ENCODE measurements around the gene LCOR.

Gene LCOR

DNA sequence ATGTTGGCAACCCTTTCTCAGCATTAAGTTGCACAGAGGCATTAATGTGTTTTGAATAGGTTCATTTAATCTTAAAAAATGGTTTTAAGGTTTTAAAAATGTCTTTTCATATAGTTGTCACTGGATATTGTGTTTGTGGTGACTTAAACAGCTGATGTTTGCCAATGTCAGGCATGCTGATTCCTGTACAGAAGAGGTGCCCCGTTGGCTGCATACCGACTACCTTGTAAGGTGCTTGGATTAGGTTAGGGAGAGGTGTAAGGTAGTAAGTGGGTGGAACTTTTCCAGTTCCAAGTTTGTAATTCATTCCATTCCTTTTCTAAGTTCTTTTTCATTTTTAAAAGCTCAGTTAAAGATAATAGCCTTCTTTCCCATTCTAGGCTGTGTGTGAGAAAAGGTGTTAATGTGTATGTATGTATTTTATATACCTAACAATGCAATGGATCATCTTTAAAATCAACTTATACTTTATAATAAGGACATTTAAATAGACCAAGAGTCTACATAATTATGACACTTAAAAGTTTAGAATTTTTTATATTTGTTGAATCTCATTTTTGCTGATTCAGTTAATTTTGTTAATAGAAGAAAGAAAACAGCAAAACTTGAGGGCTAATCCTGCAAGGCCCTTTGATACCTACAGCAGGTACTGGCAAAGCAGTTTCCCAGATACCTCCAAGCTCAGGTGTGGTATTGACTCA, 155.2 kb downstream of the LCOR start:
- no peak for DNase-seq (ENCODE audit: low read depth)

GRCh38 chr10:96987842-96988175, 155.7 kb downstream of the LCOR start:
- DNase-seq (ENCODE audit: low read depth) = no peak

DNA sequence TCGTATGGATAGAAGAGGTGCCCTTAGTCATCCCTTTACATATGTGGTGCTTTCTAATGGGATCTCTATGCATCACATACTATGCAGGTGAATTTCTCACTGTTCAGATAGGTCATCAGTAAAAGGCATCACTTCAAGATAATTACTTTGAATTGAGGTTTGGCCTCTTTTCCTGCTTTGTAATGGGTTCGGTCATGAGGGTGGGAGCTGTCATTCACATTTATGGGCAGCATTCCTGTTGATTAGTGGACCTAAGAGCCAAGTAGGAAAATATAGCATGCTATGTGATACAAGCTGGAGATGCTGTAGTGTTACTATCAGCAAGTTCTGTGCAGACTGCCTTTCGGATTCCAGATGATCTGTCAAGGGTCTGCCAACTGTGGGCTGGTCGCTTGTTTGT, 156.3 kb downstream of the LCOR start:
- no peak for DNase-seq (ENCODE audit: low read depth)

GRCh38 chr10:96991313-96991841, 159.3 kb downstream of the LCOR start:
- no peak for DNase-seq (ENCODE audit: low read depth)

GRCh38 chr10:96992721-96993120, 160.6 kb downstream of the LCOR start:
- no peak for DNase-seq (ENCODE audit: low read depth)

GRCh38 chr10:96995851-96996250, 163.8 kb downstream of the LCOR start:
- no peak for DNase-seq (ENCODE audit: low read depth)

DNA sequence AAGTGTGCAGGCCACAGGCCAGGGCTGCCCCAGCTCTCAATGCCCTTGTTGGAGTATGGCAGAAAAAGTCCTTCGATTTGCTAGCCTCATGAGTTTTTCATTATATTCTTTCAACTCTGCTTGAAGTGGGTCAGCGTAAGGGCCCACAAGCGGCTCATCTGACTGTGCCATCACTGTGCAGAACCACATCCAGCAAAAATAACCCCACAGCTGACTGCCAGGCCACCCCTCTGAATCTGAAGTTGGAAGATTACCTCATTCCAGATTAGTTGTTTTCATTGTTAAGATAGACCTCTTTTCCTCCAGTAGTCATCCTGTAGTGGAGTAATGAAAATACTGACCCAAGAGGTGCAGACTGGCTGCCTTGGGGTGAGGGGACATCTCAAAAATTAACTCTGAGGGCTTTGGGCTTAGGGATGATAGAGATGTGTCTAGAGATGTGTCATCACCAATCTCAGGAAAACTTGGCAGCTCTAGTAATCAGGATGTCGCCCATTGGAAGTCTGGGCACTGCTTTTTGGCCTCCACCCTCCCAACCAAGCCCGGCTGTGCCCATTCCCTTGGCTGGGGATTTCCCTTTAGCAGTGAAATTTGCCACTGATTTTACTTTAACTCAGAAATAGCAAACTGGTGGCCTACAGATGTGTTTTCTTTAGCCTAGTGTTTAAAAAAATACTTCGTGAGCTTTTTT, 164.3 kb downstream of the LCOR start:
- DNase-seq (ENCODE audit: low read depth) = no peak

DNA sequence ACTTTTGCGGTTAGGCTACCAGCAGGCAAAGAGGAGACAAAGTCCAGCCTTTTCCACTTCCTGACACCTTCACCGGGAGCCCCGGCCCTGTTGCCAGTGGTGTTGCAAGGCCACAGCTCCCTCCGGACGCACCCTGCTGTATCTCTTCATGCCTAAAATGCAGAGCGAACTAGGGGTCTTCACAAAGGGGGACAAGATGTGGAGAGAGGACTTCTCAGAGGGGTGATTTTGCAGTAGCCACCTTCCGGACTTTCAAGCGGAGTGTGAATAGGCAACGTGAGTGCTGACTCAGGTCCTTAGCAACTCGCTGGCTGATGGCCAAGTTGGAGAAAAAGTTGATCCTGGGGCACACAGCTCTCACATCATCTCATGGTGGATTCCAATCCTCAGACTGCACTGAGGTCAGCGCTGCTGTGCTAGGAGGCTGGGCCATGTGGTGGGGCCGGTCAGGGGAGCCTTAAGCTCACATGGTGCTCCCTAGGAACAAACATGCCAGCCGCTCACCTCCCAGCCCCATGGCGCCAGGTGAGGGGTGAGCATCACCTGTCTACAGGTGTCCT, 166.3 kb downstream of the LCOR start:
- no peak for DNase-seq (ENCODE audit: low read depth)

DNA sequence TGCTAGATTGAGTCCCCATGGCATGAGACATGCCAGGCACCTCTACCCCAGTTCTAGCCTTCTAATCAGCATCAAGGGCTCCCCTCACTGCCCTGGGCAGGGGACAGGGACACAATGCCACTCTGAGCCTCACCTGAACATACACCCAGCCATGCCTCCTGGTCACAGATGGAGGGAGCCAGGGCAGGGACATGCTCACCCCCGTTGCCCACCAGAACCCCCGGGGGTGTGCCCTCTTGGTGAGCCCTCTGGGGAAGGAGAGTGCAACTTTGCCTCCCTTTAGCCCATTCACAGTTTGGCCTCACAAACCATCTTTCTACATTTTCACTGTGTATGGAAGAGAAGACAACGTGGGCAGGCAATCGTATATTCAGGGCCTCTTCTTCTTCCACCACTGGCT, 167.2 kb downstream of the LCOR start:
- no peak for DNase-seq (ENCODE audit: low read depth)

GRCh38 chr10:96999987-97000386, 167.9 kb downstream of the LCOR start:
- no peak for DNase-seq (ENCODE audit: low read depth)

DNA sequence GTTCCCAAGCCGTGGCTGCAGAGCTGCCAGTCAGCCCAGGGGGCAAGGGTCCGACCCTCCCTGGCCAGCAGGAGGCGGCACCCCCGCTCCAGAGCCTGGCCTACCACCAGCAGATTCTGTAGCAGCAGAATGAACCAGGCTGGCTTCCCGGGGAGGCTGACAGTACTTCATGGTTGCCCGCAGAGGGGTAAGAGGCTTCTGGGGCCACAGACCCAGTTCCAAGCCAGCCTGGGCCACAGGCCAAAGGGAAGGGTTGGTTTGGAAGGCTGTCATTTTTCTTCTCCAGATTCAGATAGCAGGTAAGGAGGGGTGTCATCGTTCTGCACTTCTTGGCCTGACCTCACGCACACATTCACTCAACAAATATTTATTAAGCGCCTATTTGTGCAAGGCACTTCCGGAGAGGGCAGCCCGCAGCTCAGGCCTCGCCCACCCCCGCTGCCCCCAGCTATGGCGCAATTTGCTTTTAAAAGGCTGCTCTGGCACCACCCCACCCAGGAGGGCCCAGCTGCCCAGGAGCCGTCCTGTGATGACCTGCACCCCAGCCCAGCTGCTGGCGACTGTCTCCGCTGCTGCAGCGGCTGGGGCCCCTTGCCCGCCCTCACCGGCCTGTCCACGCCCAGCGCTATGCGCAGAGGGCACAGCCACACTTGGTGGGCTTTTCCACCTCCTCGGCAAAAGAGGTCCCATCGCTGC, 168.5 kb downstream of the LCOR start:
- no peak for DNase-seq (ENCODE audit: low read depth)

- no peak for DNase-seq (ENCODE audit: low read depth)
Observed at GRCh38 chr10:97001183-97001991, 169.3 kb downstream of the LCOR start.

- no peak for DNase-seq (ENCODE audit: low read depth)
Observed at GRCh38 chr10:97002670-97003069, 170.6 kb downstream of the LCOR start.

GRCh38 chr10:97003151-97003803, 171.2 kb downstream of the LCOR start:
- DNase-seq (ENCODE audit: low read depth) = no peak

- no peak for DNase-seq (ENCODE audit: low read depth)
Observed at GRCh38 chr10:97003804-97004201, 171.7 kb downstream of the LCOR start.

GRCh38 chr10:97004591-97004990, 172.5 kb downstream of the LCOR start:
- no peak for DNase-seq (ENCODE audit: low read depth)

DNA sequence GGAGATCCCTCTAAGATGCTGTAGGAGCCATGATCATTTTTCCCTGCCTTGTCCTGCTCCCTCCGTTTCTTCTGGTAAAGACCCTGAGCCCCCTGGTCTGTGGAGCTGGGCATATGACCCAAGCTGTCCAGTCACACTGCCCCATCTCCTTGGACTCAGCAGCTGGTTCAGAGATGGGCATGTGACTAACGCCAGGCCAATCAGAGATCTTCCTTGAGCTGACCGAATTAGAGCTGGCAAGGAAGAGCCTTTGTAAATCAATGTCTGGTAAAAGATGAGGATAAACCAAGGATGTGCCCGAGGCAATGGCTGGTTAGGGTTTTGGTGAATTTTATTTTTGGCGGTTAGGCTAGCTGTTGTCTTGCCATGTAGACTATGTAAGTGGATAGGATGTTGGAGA, 173.3 kb downstream of the LCOR start:
- DNase-seq (ENCODE audit: low read depth) = no peak

DNA sequence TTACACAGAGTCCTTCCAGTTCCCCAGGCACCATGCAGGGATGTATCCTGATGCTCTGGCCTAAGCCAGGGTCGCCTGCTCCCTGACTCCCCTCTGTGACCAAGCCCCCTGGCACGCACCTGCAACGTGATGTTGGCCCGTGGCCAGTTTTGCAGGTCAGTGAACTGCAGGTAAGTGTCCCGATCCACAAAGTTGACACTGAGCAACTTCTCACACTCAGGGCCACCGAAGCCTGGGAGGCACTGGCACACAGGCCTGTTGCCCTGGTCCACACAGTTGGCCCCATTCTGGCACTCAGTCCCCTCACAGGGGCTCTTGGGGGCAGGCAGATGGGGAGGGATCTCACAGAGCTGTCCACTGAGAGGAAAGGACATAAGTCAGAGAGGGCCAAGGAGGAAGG, 174.3 kb downstream of the LCOR start:
- DNase-seq (ENCODE audit: low read depth) = no peak

- no peak for DNase-seq (ENCODE audit: low read depth)
Observed at GRCh38 chr10:97007417-97007816, 175.3 kb downstream of the LCOR start.

GRCh38 chr10:97010695-97011206, 178.7 kb downstream of the LCOR start:
- DNase-seq (ENCODE audit: low read depth) = no peak

DNA sequence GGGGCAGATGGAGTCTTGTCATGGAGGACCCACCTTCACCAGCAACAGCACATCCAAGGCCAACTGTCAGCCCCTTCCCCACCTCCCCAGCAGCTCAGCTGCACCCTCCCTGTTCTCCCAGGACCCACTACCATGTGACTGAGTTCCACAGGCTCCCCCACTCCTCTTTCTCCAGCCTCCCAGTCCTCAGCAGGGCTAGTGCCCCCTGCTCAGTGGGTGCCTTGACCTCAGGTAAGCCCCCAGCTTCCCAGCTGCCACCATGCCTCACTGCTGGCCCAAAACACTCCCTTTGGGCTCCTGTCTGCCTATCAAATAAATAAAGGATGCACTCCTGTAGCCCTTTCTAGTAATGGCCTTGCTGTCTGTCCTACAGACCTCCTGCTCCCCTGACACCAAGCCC, 179.3 kb downstream of the LCOR start:
- DNase-seq (ENCODE audit: low read depth) = no peak
